Activated effector memory CD4-positive, alpha-beta T cell treated with anti-CD3 and anti-CD28 coated beads, Interleukin-2, amount 50 U/mL, for 16 hours (primary cell): ENCODE results near the gene HADHB.
"Not testable (repeated sequence)": the region's sequence is repeated elsewhere in the genome, so short reads cannot be mapped to it uniquely, and the experiment has no call there.

Experiments
- DNase-seq: peaks from one replicate; pipeline ENCODE4 v3.0.0-alpha.2; 2020

HADHB gene

GRCh38 chr2:26298638-26299393 lies 54.1 kb downstream of the HADHB start:
- peak; percentile 67 for DNase-seq

DNA sequence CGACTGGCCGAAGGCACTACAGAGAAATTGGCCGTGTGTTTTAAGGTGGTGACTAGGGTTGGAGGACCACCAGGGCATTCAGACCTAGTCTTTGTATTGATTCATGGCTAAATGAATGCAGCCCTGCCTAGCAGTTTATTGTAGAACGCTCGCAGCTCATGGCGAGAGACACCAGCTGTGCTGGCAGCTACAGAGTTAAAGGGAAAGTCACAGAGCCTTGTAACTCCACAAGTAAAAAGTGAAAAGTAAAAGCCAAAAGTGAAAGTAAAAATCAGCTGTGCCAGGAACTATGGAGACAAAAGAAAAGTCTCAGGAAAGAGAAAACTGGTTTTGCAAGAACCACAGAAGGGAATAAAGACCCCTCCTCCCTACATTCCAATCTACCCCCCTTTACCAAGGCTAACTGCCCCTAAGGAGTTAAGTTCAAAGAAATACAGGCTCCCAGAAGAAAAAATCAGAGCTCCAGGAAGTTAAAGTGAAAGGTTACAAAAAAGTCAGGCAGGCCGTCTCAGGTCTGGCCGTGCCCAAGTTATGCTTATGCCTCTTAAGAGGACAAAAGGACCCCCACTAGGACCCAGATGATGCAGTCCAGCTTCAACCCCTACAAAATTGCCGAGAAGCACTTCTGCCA lies 54.8 kb downstream of the HADHB start:
- DNase-seq = no peak

DNA sequence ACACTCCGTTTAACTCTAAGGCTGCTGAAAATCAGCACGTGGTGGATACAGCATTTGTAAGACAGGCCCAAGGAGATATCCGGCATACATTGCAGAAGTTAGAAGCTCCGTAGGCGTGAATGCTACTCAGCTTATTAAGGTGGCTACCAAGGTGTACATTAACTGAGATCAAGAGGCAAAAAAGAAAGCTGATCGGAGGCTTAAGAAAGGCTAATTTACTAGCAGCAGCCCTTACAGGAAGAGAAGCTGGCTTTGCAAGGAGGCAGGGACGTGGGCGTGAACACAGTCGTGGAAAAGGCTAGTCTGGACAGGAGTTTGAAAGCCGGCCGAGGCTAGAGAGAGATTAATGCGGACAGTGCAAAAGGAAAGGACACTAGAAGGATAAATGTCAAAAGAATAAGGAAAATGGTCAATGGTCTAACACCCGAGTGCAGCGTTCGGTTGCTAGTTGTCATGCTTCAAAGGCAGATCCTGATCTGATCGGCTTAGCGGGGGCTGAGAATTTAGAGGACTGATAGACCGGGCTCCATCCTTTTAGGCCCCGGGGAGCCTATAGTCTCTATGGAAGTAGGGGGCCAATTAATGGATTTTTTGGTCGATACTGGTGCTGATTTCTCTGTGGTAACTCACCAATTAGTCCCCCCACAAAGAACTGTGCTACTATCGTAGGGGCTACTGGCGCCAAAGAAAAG lies 55.6 kb downstream of the HADHB start:
- DNase-seq = no peak

GRCh38 chr2:26302846-26303245 lies 58.1 kb downstream of the HADHB start:
- no peak for DNase-seq

DNA sequence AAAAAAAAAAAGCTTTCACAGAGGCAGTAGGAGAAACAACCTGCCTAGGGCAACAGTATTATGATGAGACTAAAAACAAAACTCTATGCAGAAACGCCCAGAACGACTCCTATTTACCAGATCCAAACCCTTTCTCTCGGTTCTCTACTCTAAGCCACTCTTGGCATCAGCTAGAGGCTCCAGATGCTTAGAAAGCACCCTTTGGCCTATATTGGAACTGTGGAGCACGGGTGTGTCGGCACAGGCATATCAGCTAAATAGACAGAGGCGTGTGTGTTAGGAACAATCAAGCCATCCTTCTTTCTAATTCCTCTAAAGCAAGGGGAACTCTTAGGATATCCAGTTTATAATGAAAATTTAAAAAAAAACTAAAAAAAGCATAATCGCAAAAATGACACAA lies 60.4 kb downstream of the HADHB start:
- not testable (repeated sequence) for DNase-seq

GRCh38 chr2:26305540-26305939 lies 60.8 kb downstream of the HADHB start:
- no peak for DNase-seq

- DNase-seq = no peak
These were observed 65.2 kb downstream of the HADHB start for GRCh38 chr2:26309921-26310320.

GRCh38 chr2:26312471-26312870 lies 67.7 kb downstream of the HADHB start:
- DNase-seq = no peak

GRCh38 chr2:26313446-26313845 lies 68.7 kb downstream of the HADHB start:
- DNase-seq = no peak

DNA sequence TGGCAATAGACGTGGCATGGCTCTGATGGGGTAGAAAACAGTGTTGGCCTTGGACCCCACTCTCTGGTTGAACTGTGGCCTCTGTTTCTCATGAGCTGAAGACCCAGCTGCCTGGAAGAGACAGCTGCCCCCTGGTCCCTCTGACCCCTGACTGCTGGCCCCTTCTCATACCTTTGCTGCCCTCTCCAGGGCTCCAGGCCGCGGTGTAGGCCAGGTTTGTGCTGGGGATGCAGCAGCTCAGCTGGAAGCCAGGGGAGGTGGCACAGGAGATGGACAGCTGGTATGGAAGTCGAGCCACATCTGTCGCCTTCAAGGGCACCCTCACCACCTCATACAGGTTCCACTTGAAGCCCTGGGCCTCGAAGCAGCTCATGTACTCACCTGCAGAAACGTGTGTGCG lies 69.5 kb downstream of the HADHB start:
- DNase-seq = no peak

- DNase-seq = no peak
These were observed 71.3 kb downstream of the HADHB start for GRCh38 chr2:26316041-26316440.

GRCh38 chr2:26316845-26317244 lies 72.1 kb downstream of the HADHB start:
- DNase-seq = no peak

DNA sequence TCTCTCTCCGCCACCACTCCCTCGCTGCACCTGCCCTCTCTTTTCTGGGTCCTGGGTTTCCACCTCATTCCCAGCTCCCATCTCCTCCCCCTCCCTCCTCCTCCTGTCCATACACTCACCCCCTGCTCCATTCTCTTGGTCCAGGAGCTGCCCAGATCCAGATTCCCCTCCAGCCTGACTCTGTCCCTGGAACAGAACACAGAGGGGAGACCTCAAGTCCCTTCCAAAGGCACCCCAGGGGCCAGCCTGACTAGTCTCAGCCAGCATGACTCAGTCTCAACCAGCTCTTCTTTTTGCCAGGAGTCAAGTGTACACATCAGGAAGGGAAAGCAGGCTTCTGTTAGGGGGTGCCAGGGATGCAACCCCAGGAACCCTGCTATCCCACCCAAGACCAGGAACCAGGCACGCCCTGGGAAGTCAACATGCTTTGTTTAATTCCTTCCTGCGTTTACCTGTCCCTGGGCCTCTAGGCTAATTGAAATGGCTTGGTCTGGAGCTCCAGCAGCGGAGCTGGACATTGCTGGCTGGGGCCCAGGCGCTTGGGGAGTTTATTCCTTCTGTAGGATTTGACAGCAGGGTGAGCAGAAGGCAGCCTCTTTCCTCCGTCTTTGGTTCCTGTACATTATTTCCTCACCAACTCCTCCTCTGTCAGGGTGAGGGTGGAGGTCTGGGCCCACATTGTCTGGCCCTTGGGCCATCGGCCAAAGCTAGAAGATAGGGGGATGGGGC lies 72.8 kb downstream of the HADHB start:
- no peak for DNase-seq

- DNase-seq = no peak
These were observed 74.2 kb downstream of the HADHB start for GRCh38 chr2:26318950-26319349.

GRCh38 chr2:26324479-26324878 lies 79.7 kb downstream of the HADHB start:
- not testable (repeated sequence) for DNase-seq

GRCh38 chr2:26324903-26325302 lies 80.2 kb downstream of the HADHB start:
- no peak for DNase-seq

GRCh38 chr2:26325851-26326250 lies 81.1 kb downstream of the HADHB start:
- no peak for DNase-seq

GRCh38 chr2:26326514-26326913 lies 81.8 kb downstream of the HADHB start:
- no peak for DNase-seq

GRCh38 chr2:26327291-26328272 lies 82.8 kb downstream of the HADHB start:
- no peak for DNase-seq

DNA sequence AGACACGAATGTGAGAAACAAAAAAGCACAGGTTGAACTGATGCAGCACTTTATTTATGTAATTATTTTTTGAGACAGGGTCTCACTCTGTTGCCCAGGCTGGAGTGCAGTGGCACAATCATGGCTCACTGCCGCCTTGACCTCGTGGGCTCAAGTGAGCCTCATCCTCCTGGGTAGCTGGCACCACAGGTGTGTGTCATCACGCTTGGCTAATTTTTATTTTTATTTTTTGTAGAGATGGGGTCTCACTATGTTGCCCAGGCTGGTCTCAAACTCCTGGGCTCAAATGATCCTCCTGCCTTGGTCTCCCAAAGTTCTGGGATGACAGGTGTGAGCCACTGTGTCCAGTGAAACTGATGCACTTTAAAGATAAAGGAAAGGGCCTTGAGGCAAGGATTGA lies 84.3 kb downstream of the HADHB start:
- DNase-seq = not testable (repeated sequence)

DNA sequence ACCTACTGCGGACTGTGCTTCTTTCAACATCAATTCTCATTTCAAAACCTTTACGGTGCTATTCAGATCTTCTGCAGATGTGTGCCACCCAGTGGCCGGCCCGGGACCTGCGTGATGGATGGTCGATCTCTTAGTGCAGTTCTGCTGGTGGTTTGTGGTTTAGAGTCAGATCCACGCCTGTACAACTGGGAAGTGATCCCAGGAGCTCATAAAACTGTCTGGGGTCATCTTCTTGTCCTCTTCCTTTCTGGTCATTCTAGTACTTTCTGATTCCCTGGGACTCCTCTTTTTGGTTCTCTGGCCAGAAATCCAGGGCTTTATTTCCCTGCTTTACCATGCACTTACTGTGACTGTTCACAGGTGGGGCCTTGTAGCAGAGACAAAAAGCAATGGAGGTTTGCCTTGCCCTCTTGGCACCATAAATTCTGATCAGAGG lies 85.4 kb downstream of the HADHB start:
- DNase-seq = peak; percentile 93

DNA sequence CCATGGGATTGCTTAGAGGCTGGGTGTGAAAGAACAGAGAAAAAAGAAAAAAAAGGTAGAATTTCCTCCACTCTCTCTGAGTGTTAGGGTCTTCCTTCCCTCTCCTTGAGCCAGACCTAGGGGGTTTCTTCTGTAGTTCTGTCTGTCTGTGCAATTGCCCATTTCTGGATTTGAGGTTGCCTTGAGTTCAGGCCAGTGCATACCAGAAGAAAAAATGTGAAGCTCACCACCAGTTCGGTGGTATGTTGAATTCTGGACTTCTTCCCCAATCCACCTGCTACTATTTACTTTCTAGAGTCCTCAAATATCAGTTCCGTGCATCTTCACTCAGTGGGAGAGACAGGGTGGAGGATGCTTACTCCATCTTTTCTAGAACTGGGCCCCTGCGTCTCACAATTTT lies 85.9 kb downstream of the HADHB start:
- DNase-seq = no peak
